Activated CD4-positive, alpha-beta T cell treated with anti-CD3 and anti-CD28 coated beads, Interleukin-10, Interleukin-2, amounts not matched to agents 100 ng/mL and 50 ng/mL, durations not matched to agents 16 hours and 8 hours (primary cell): ENCODE data around the gene COQ10B.
"Not testable (repeated sequence)": the region's sequence is repeated elsewhere in the genome, so short reads cannot be mapped to it uniquely, and the experiment has no call there.

ENCODE experiments used
- DNase-seq: peaks from one replicate; pipeline ENCODE4 v3.0.0-alpha.2; 2020

Gene COQ10B

DNA sequence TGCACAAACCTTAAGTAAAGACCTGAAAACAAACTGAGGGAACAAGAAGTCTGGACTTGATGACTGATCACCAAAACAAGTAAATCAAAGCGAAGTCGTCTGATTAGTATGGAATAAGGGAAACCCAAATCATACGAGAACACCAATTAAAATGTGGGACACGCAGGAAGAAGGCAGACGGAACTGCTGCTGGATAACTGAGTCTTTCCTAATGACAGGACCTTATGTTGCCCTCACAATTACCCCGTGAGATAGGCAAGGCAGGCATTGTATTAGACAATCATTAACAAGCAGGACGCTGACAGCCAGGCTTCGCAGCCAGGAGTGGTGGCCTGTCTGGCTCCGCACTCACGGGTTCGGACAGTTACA is 614 bp upstream of the COQ10B start:
- no peak for DNase-seq

- DNase-seq = no peak
These were observed 604 bp downstream of the COQ10B start for GRCh38 chr2:197453914-197454398.

- DNase-seq = no peak
These were observed 1.6 kb downstream of the COQ10B start for GRCh38 chr2:197454923-197455322.

GRCh38 chr2:197455428-197455827 is 2.1 kb downstream of the COQ10B start:
- DNase-seq = no peak

- DNase-seq = no peak
These were observed 7.3 kb downstream of the COQ10B start for GRCh38 chr2:197460649-197461048.

GRCh38 chr2:197461057-197461456 is 7.7 kb downstream of the COQ10B start:
- no peak for DNase-seq

- DNase-seq = no peak
These were observed 10.8 kb downstream of the COQ10B start for GRCh38 chr2:197464175-197464574.

GRCh38 chr2:197472166-197472565 is 18.8 kb downstream of the COQ10B start:
- DNase-seq = no peak

- DNase-seq = no peak
These were observed 24.4 kb downstream of the COQ10B start for GRCh38 chr2:197477797-197478196.

GRCh38 chr2:197480165-197481036 is 27.0 kb downstream of the COQ10B start:
- DNase-seq = no peak

GRCh38 chr2:197484248-197484647 is 30.9 kb downstream of the COQ10B start:
- not testable (repeated sequence) for DNase-seq

DNA sequence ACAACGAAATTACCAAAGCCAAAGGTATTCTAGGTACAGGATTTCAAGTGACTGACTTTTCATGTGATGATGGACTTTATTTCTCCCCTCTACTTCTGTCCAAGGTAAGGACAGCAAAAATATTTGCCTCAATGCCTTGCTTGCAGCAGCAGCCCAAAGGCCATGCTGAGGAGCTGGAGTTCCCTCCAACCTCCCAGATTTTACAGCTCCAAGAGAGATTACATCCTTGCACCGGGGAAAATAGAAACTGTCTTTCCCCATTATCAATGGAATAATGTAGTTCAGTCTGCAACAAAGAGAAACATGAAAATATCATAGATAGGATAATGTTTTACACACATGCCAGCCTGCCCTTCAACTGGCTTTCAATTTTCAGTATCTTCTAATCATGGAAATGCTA is 32.8 kb downstream of the COQ10B start:
- no peak for DNase-seq

DNA sequence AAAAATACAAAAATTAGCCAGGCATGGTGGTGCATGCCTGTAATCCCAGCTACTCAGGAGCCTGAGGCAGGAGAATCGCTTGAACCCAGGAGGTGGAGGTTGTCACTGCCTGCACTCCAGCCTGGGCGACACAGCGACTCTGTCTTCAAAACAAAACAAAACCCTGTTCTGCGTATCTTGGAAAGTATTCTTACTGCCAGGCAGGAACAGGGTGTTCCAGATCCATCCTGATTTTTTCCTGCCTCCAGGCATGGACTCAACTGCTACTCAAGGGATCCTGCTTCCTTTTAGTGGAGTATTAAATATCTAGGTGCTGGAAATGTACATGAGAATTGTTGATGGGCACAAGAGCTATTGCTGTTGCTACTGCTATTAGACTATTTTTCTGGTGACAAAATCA is 34.0 kb downstream of the COQ10B start:
- no peak for DNase-seq

- DNase-seq = no peak
These were observed 42.2 kb downstream of the COQ10B start for GRCh38 chr2:197495433-197496134.

DNA sequence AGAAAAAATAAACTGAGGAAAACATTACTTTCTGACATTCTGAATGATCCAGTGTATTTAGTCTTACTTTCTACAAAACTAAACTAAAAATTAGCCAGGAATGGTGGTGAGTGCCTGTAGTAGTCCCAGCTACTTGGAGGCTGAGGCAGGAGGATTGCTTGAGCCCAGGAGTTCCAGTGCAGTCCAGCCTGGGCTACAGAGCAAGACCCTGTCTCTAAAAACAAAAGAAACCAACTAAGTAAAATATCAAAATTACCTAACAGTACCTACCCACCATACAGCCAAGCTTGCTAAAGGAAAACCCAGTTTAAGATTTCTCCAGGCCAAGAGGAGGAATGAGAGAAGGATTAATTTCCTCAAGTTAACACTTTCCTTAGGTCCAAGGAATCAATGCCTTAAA is 43.3 kb downstream of the COQ10B start:
- DNase-seq = no peak

- no peak for DNase-seq
These were observed 44.0 kb downstream of the COQ10B start for GRCh38 chr2:197497326-197497725.

- no peak for DNase-seq
These were observed 45.0 kb downstream of the COQ10B start for GRCh38 chr2:197498235-197498936.

GRCh38 chr2:197498937-197499593 is 45.7 kb downstream of the COQ10B start:
- peak; percentile 71 for DNase-seq

DNA sequence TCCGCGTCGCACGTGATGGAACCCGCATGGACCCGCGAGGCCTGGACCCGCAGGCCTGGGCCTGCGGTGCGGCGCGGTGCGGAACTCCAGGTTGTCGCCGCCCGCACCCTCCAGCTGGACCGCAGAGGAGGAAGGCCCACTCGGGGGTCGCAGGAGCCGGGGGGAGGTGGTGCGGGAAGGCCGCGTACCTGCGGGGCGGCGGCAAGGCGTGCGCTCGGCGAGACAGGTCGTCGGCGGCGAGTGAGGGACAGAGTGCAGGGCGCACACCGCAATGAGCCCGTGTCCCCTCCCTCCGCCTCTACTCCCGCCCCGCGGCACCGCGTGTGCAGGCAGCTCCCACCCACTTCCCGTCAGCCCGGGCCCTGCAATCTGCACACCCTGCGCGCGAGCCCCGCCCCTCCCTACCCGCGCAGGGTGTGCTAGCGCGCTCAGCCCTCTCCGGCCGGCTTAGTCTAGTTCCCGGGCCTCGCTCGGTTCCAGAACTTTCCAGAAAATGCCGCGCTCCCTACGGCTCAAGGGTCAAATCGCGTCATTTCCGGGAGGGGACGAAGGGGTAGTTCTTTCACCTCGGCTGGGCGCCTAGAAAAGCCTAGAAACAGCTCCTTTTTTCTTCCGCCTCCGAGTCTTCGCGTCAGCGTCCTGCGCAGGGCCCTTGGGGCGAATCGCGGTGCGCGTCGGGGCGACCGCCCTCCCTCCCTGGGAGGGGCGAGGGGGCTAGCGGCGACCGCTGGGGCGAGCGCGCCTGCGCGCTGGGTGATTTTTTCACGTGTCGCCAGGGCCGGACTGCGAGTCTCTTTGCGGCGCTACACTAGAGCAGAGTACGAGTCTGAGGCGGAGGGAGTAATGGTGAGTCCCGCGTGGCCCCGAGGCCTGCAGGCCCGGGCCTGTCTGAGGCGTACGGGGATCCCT is 46.5 kb downstream of the COQ10B start, which contains the start of the genes HSPD1 and HSPE1:
HSPD1 (minus strand) TSS at position 247 of the 909 bp plus-strand sequence. CDS start 992 bp downstream, outside the sequence.
HSPE1 (plus strand) TSS at position 786 of the 909 bp plus-strand sequence; CDS start at position 844, 58 bp downstream.
- DNase-seq = peak; percentile 99

DNA sequence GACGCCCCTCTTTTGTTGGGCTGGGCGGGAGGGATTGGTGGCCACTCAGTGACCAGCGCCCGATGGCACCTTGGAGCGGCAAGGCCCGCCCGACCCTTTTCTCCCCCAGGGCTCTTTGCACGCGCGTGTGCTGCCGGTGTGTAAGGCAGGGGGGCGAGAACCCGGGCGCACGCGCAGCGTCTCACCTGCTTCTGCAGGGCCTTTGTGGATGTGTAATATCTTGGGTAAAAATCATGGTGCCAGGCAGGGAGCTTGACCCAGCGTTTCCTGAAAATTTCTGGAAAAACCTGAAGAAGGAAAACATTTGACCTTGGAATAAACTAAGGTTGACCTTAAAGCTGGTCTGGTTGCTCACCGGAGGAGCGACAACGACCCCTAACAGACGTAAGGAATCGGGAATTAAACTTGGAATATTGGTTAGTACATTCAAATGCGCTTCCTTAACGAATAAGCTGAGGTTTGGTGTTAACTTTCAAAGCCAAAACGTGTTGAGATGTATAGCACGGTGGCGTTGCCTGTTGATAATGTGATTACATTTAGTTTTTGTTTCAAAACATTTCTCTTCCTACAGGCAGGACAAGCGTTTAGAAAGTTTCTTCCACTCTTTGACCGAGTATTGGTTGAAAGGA is 47.3 kb downstream of the COQ10B start:
- DNase-seq = no peak

DNA sequence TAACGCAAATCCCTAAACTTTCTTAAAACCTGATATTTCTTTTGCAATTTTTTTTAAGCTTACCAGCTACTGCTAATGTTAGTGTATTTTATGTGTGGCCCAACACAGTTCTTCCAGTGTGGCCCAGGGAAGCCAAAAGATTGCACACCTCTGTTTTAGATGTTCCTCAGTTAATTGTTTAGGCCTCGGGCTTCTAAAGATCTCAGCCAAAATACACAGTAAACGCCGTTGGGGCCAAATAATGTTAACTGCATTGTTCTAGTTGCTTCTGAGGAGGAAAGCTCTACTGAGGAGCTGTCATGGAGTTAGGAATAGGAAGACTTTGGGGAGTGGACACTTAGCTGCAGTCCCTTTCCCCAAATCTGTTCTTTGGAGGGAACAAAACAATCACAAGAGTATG is 48.8 kb downstream of the COQ10B start:
- no peak for DNase-seq
